WERI-Rb-1 (cell line): ENCODE results near the gene CDHR1.

Experiments
- DNase-seq: peaks from one replicate; pipeline ENCODE4 v3.0.0-alpha.2; 2020
- H3K27ac ChIP-seq: fragments of 250-450 bp; sonication (Bioruptor Pico); 2 replicates; pipeline ENCODE4 v1.5.1; 2020; ENCODE audit warnings: mild to moderate bottlenecking, moderate library complexity
- H3K27me3 ChIP-seq: fragments of 250-450 bp; sonication (Bioruptor Pico); 2 replicates; pipeline ENCODE4 v1.5.1; 2021; ENCODE audit warnings: mild to moderate bottlenecking, low read depth, moderate library complexity; ENCODE audit not compliant: insufficient read depth, severe bottlenecking
- H3K36me3 ChIP-seq: fragments of 250-450 bp; sonication (Bioruptor Pico); 2 replicates; pipeline ENCODE4 v1.5.1; 2020; ENCODE audit warnings: mild to moderate bottlenecking, moderate library complexity
- H3K4me3 ChIP-seq: 2 replicates; pipeline ENCODE4 v1.5.1; 2011; ENCODE audit warnings: low read depth, mild to moderate bottlenecking, control low read depth, low read length
- H3K9me3 ChIP-seq: fragments of 250-450 bp; sonication (Bioruptor Pico); 2 replicates; pipeline ENCODE4 v1.5.1; 2021; ENCODE audit warnings: mild to moderate bottlenecking, moderate library complexity; ENCODE audit not compliant: severe bottlenecking
- TF ChIP-seq, protein P1 (sequence below): IDR thresholded peaks from 2 replicates; pipeline ENCODE4 v1.5.1; 2011; ENCODE audit warnings: low read depth, mild to moderate bottlenecking, control low read depth, inconsistent platforms, low read length

Gene CDHR1

DNA sequence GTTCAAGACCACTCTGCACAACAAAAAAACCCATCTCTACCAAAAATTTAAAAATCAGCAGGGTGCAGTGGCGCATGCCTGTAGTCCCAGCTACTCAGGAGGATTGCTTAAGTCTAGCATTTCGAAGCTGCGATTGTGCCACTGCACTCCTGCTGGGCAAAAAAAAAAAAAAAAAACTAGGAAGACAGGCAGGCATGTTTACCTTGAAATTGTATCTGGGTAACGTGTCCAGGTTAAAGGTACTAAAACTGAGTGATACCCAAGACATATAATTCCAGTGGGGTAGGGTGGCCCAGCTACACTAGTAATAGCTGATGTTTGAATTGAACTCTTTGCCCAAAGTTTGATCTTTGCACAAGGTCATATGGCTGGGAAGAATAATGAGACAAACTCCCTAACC is 38.8 kb upstream of the CDHR1 start:
- H3K27me3 ChIP-seq: no peaks in the 10 kb centered on the region
- no peaks in the 10 kb centered on the region for H3K9me3 ChIP-seq
- no peak for DNase-seq
- H3K4me3 ChIP-seq: no peak overlapping the region
- no peak overlapping the region for H3K27ac ChIP-seq
- TF ChIP-seq, protein P1, sequence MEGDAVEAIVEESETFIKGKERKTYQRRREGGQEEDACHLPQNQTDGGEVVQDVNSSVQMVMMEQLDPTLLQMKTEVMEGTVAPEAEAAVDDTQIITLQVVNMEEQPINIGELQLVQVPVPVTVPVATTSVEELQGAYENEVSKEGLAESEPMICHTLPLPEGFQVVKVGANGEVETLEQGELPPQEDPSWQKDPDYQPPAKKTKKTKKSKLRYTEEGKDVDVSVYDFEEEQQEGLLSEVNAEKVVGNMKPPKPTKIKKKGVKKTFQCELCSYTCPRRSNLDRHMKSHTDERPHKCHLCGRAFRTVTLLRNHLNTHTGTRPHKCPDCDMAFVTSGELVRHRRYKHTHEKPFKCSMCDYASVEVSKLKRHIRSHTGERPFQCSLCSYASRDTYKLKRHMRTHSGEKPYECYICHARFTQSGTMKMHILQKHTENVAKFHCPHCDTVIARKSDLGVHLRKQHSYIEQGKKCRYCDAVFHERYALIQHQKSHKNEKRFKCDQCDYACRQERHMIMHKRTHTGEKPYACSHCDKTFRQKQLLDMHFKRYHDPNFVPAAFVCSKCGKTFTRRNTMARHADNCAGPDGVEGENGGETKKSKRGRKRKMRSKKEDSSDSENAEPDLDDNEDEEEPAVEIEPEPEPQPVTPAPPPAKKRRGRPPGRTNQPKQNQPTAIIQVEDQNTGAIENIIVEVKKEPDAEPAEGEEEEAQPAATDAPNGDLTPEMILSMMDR: no peak
- H3K36me3 ChIP-seq: peaks cover 39% of the 10 kb centered on the region

DNA sequence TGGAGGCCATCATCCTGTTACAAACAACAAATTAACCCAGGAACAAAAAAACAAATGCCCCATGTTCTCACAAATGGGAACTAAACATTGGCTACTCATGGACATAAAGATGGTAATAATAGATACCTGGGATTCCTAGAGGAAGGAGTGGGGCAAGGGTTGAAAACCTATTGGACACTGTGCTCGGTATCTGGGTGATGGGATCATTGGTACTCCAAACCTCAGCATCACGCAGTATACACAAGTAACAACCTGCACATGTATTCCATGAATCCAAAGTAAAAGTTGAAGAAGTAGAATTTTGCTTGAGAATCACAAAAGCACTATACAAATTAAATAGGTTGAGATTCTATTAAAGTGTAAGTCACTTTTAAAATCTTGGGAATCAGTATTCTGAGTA is 38.3 kb upstream of the CDHR1 start:
- H3K9me3 ChIP-seq: no peaks in the 10 kb centered on the region
- H3K36me3 ChIP-seq: peaks cover 34% of the 10 kb centered on the region
- no peak overlapping the region for H3K4me3 ChIP-seq
- no peak overlapping the region for H3K27ac ChIP-seq
- TF ChIP-seq, protein P1: no peak
- H3K27me3 ChIP-seq: no peaks in the 10 kb centered on the region
- no peak for DNase-seq

DNA sequence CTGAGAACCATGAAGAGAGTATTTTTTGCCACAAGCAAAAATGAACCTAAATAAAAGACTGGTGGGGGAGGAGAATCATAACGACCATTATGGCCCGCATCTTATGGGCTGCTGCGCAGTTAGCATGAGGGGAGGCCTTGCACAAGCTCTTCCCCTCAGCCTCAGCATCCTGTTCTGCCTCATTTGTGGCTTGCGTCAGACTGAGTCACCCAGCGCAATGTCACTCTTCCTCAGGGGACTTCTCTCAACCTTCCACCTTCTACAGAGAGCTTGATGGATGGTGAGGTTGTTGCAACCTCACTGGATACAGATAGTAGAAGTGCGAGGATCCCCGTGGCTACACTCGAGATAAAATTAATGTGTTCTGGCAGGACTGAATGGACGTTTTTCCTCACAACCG is 37.6 kb upstream of the CDHR1 start:
- Histone ChIP-seq H3K4me3 (no peak overlapping the region), H3K27ac (no peak overlapping the region), H3K36me3 (peaks cover 30% of the 10 kb centered on the region), H3K9me3 (no peaks in the 10 kb centered on the region), H3K27me3 (no peaks in the 10 kb centered on the region)
- TF ChIP-seq, protein P1: no peak
- DNase-seq: no peak

DNA sequence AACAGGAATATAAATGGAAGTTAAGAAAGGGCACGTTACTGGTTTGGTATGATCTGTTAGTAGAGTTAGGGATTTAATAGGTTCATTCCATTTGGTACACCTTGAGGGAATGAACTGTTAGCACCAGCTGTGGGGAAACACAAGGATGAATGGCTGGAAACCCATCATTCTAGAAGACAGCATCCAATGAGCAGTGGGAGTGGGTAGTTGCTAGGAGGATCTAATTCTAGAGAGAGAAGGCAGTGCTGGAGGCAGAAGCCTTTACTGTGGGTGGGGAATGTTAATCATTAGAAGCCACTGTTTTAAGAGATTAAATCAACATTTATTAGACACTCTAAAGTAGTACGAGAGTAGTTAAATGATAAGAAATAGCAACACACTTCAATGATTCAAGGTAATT is 36.3 kb upstream of the CDHR1 start:
- no peaks in the 10 kb centered on the region for H3K27me3 ChIP-seq
- TF ChIP-seq, protein P1: no peak
- DNase-seq: no peak

DNA sequence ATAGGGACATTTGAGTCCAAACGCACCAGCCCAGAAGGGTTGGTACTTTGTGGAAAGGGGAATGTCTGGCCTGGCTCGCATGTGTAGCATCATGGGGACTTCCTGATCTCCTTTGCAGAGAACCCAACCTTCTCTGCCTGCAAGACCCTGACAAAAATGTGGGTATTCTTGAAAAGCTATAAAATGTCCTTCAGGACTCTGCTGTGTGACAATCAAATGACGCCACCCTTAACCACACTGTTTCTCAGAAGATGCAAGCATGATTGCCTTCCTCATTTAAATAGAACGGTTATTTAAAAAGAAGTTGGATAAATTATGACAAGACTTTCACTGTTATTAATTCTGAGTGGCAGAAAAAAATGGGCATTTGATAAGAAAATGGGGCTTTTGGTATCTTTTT is 35.8 kb upstream of the CDHR1 start:
- TF ChIP-seq, protein P1: no peak
- Histone ChIP-seq H3K27me3 (no peaks in the 10 kb centered on the region), H3K36me3 (peaks cover 15% of the 10 kb centered on the region), H3K4me3 (no peak overlapping the region), H3K9me3 (no peaks in the 10 kb centered on the region), H3K27ac (no peak overlapping the region)
- no peak for DNase-seq

More for the DNA sequence above, 36.3 kb upstream of the CDHR1 start:
- H3K9me3 ChIP-seq: no peaks in the 10 kb centered on the region
- H3K4me3 ChIP-seq: no peak overlapping the region
- peaks cover 18% of the 10 kb centered on the region for H3K36me3 ChIP-seq
- H3K27ac ChIP-seq: no peak overlapping the region

DNA sequence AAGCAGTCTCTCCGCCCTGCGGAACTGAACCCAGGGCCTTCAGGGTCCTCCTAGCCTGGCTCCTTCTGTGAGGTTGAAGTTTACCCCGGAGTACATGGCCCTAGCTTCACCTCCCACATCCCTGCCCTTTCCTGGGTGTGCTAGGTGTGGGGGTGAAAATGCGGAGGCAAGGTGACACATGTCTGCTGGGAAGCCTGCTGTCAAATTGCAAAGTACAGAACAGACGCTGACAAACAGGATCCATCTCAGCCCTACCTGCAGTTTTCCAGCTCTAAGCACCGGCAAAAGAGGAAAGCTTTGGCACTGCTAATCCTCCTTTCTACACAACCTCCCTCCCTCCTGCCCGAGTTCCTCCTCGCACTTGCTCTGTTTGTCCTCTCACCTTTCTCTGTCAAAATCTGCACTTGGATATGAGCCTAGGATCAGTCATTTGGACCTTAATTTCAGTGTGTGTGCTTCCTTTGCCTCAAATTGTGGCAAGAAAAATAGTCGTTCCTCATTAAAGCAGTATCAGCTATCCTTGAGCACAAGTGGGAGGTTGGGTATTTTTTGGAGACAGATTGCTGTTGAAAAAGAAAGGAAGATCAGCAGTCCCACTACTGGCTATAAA is 35.2 kb upstream of the CDHR1 start:
- Histone ChIP-seq H3K4me3 (peak overlapping the region; percentile 28), H3K27ac (0 out of 2 replicates have a peak overlapping the region, but pooled peaks have one; percentile 37), H3K27me3 (no peaks in the 10 kb centered on the region), H3K9me3 (no peaks in the 10 kb centered on the region), H3K36me3 (peaks cover 9% of the 10 kb centered on the region)
- peak; percentile 33 for DNase-seq
- TF ChIP-seq, protein P1: no peak
